Stomach (tissue), 9 donors: ENCODE results near the gene ALDH1A2. TPM values are rescaled to one million over a fixed set of nuclear protein-coding genes. Genes with fewer than 3 reads are reported as not detected.
A peak's percentile ranks its signal among the peaks of the same experiment; 100 is the strongest.
"Not testable (repeated sequence)": the region's sequence is repeated elsewhere in the genome, so short reads cannot be mapped to it uniquely, and the experiment has no call there.

Experiments used
- DNase-seq, 2 donors: peaks; one replicate each; pipeline versions ENCODE4 v3.0.0 to v3.0.0-alpha.2; 2013 to 2019
- H3K27ac ChIP-seq, 5 donors: fragments of 200-600 bp in 4 of 5; sonication (generic) in 4 of 5; one replicate each; pipeline ENCODE4 v1.5.1; 2013 to 2019; ENCODE audit warnings: mild to moderate bottlenecking in 1 of 5, moderate library complexity in 1 of 5
- H3K27me3 ChIP-seq, 3 donors: fragments of 200-600 bp; sonication (generic); one replicate each; pipeline ENCODE4 v1.5.1; 2017 to 2019; ENCODE audit warnings: mixed run types in 1 of 3
- H3K36me3 ChIP-seq, 4 donors: fragments of 200-600 bp; sonication (generic); 1 replicate in 3 of 4; 2 replicates in 1 of 4; pipeline ENCODE4 v1.5.1; 2016 to 2019
- H3K4me1 ChIP-seq, 4 donors: fragments of 200-600 bp; sonication (generic); one replicate each; pipeline ENCODE4 v1.5.1; 2016 to 2019
- H3K4me3 ChIP-seq, 4 donors: fragments of 200-600 bp; sonication (generic) in 3 of 4; one replicate each; pipeline ENCODE4 v1.5.1; 2016 to 2019; ENCODE audit warnings: mild to moderate bottlenecking in 1 of 4
- H3K9me3 ChIP-seq, 4 donors: fragments of 200-600 bp; sonication (generic); one replicate each; pipeline ENCODE4 v1.5.1; 2016 to 2019
- CTCF ChIP-seq, 7 experiments: fragments of 450-650 bp in 4 of 7; fragments of 200-600 bp in 3 of 7; sonication (generic) in 3 of 7; IDR thresholded peaks; one replicate each; pipeline ENCODE4 v1.5.1; 2016 to 2019; ENCODE audit warnings: antibody characterized with exemption in 7 of 7, control low read depth in 2 of 7, mild to moderate bottlenecking in 1 of 7
- EP300 ChIP-seq: sonication (generic); formaldehyde crosslinking; IDR thresholded peaks from one replicate; pipeline ENCODE4 v1.6.1; 2017; ENCODE audit warnings: antibody characterized with exemption
- POLR2A ChIP-seq, 4 donors: fragments of 450-650 bp; IDR thresholded peaks; one replicate each; pipeline ENCODE4 v1.6.1; 2016; ENCODE audit warnings: antibody characterized with exemption in 4 of 4, control low read depth in 2 of 4, mild to moderate bottlenecking in 1 of 4, moderate library complexity in 1 of 4
- POLR2AphosphoS5 ChIP-seq, 3 donors: sonication (generic); formaldehyde crosslinking; IDR thresholded peaks; one replicate each; pipeline ENCODE4 v1.6.1; 2016; ENCODE audit warnings: antibody characterized with exemption in 3 of 3
- WGBS, 5 donors: extraction: QIAGEN DNeasy Blood & Tissue Kit in 3 of 5; methylation state at CpG; one replicate each; pipeline versions ENCODE4 v1.1.5 to v1.1.7; 2013 to 2018; 5-methylcytosine and 5-hydroxymethylcytosine counted together
- intact Hi-C: fragments of 100-400 bp; cut with DNase I; formaldehyde crosslinking; loops from one replicate; pipeline ENCODE4 v1.15.1; 2023; ENCODE audit warnings: low total_unique reads
- polyA plus RNA-seq, 3 donors: library from polyadenylated mRNA; stranded (reverse); fragments of 200-250 nt; gene quantifications; one replicate each; pipeline ENCODE4 v1.2.3, GENCODE V29; 2013
- total RNA-seq, 5 donors: library from RNA; depleted of rRNA; stranded (reverse); fragments of >200 nt; gene quantifications; one replicate each; pipeline versions ENCODE4 v1.1.0 to v1.2.3, GENCODE V29; 2014 to 2016
- donor health status: healthy with polysubstance abuse.
- donor health status: Bipolar disorder and iron deficiency.
- donor health status: healthy.

Gene ALDH1A2
- total and polyA plus RNA-seq, 8 donors, result 0.15 to 4.4 (median 1.1) TPM; not detected in 2

- Histone ChIP-seq H3K9me3 (no peaks in the 10 kb centered on the region), H3K36me3 (no peaks in the 10 kb centered on the region), H3K27ac (no peak overlapping the region), H3K4me1 (peaks cover 9 to 25% (median 13%) of the 10 kb centered on the region in 4 donors), H3K4me3 (no peak overlapping the region), H3K27me3 (peaks cover 0 to under 1% (median 0%) of the 10 kb centered on the region in 3 donors)
- TF ChIP-seq POLR2AphosphoS5 (IDR thresholded peaks at IDR 0.05) (no peak), CTCF (IDR thresholded peaks at IDR 0.05) (no peak), EP300 (no peak), POLR2A (IDR thresholded peaks at IDR 0.05) (no peak)
- 62 to 71% (median 67%) methylated on average over 6 of the region's 6 CpGs for WGBS, 5 donors
- intact Hi-C loops, result no loop called here
- DNase-seq, result no peak
Observed at GRCh38 chr15:58039079-58040035, 26.2 kb downstream of the ALDH1A2 start.

GRCh38 chr15:58038426-58039078, 27.0 kb downstream of the ALDH1A2 start:
- DNase-seq, result peak; percentile 52 to 59
- intact Hi-C loops, result no loop called here
- no peaks in the 10 kb centered on the region for H3K27me3 ChIP-seq
- peak overlapping the region in 1 of 5 donors; percentile 27 for H3K27ac ChIP-seq
- peaks cover 9 to 25% (median 13%) of the 10 kb centered on the region in 4 donors for H3K4me1 ChIP-seq
- 32 to 43% (median 39%) methylated on average over 2 of the region's 2 CpGs for WGBS, 5 donors
- no peaks in the 10 kb centered on the region for H3K9me3 ChIP-seq
- no peak overlapping the region for H3K4me3 ChIP-seq
- TF ChIP-seq EP300 (no peak), POLR2A (IDR thresholded peaks at IDR 0.05) (no peak), CTCF (IDR thresholded peaks at IDR 0.05) (no peak), POLR2AphosphoS5 (IDR thresholded peaks at IDR 0.05) (no peak)
- no peaks in the 10 kb centered on the region for H3K36me3 ChIP-seq

GRCh38 chr15:58037723-58038301, 27.7 kb downstream of the ALDH1A2 start:
- DNase-seq, result no peak
- H3K27me3 ChIP-seq, result no peaks in the 10 kb centered on the region
- WGBS, 5 donors, result 19 to 36% (median 27%) methylated on average over 2 of the region's 2 CpGs
- H3K4me1 ChIP-seq, result peaks cover 9 to 25% (median 13%) of the 10 kb centered on the region in 4 donors
- no peaks in the 10 kb centered on the region for H3K36me3 ChIP-seq
- intact Hi-C loops, result no loop called here
- no peak overlapping the region for H3K27ac ChIP-seq
- H3K9me3 ChIP-seq, result no peaks in the 10 kb centered on the region
- no peak for TF ChIP-seq CTCF (IDR thresholded peaks at IDR 0.05)
- TF ChIP-seq POLR2AphosphoS5 (IDR thresholded peaks at IDR 0.05), result no peak
- TF ChIP-seq EP300, result no peak
- TF ChIP-seq POLR2A (IDR thresholded peaks at IDR 0.05), result no peak
- no peak overlapping the region for H3K4me3 ChIP-seq

GRCh38 chr15:58036579-58036978, 28.9 kb downstream of the ALDH1A2 start:
- intact Hi-C loops, result no loop called here
- Histone ChIP-seq H3K9me3 (no peaks in the 10 kb centered on the region), H3K4me1 (peaks cover 9 to 25% (median 13%) of the 10 kb centered on the region in 4 donors), H3K4me3 (no peak overlapping the region), H3K27ac (no peak overlapping the region), H3K27me3 (no peaks in the 10 kb centered on the region), H3K36me3 (no peaks in the 10 kb centered on the region)
- no peak for DNase-seq
- WGBS, 5 donors, result 80 to 85% (median 83%) methylated on average over 4 of the region's 4 CpGs
- TF ChIP-seq POLR2AphosphoS5 (IDR thresholded peaks at IDR 0.05) (no peak), POLR2A (IDR thresholded peaks at IDR 0.05) (no peak), CTCF (IDR thresholded peaks at IDR 0.05) (no peak), EP300 (no peak)

GRCh38 chr15:58028392-58028791, 37.1 kb downstream of the ALDH1A2 start:
- H3K27ac ChIP-seq, H3K36me3 ChIP-seq, DNase-seq, H3K27me3 ChIP-seq, intact Hi-C loops, H3K4me3 ChIP-seq, H3K4me1 ChIP-seq: not testable (repeated sequence)
- H3K9me3 ChIP-seq, result peaks cover 12 to 46% (median 45%) of the 10 kb centered on the region in 4 donors
- 79 to 93% (median 88%) methylated on average over 1 of the region's 1 CpG for WGBS, 5 donors
